Liver (tissue), 9 donors: ENCODE measurements around the gene ZNF70. TPM values are rescaled to one million over a fixed set of nuclear protein-coding genes. Genes with fewer than 3 reads are reported as not detected.
A peak's percentile ranks its signal among the peaks of the same experiment; 100 is the strongest.

Experiments used
- DNase-seq: peaks from one replicate; pipeline ENCODE4 v3.0.0-alpha.2; 2017; ENCODE audit warnings: low spot score
- H3K27ac ChIP-seq, 2 donors: one replicate each; pipeline ENCODE4 v1.7.0; 2013; ENCODE audit warnings: inconsistent platforms in 2 of 2, low read length in 2 of 2, control low read depth in 1 of 2, low read depth in 1 of 2, mild to moderate bottlenecking in 1 of 2
- H3K27me3 ChIP-seq, 4 donors: one replicate each; pipeline versions ENCODE4 v1.6.1 to v1.7.0; 2013; ENCODE audit warnings: low read length in 3 of 4, inconsistent platforms in 1 of 4, mild to moderate bottlenecking in 1 of 4, moderate library complexity in 1 of 4; ENCODE audit not compliant: control insufficient read depth in 4 of 4, insufficient read depth in 4 of 4
- H3K36me3 ChIP-seq, 4 donors: one replicate each; pipeline versions ENCODE4 v1.6.1 to v1.7.0; 2013; ENCODE audit warnings: low read length in 3 of 4, mild to moderate bottlenecking in 3 of 4, low read depth in 1 of 4, moderate library complexity in 1 of 4; ENCODE audit not compliant: control insufficient read depth in 4 of 4, insufficient read depth in 3 of 4
- H3K4me1 ChIP-seq, 4 donors: one replicate each; pipeline versions ENCODE4 v1.6.1 to v1.7.0; 2013; ENCODE audit warnings: low read length in 3 of 4, mild to moderate bottlenecking in 3 of 4, moderate library complexity in 1 of 4; ENCODE audit not compliant: control insufficient read depth in 4 of 4, insufficient read depth in 4 of 4
- H3K4me3 ChIP-seq, 3 donors: one replicate each; pipeline versions ENCODE4 v1.6.1 to v1.7.0; 2013; ENCODE audit warnings: low read length in 3 of 3, control low read depth in 1 of 3, low read depth in 1 of 3, mild to moderate bottlenecking in 1 of 3
- H3K9ac ChIP-seq, 2 donors: one replicate each; pipeline ENCODE4 v1.7.0; 2013; ENCODE audit warnings: low read length in 2 of 2, mild to moderate bottlenecking in 2 of 2, moderate library complexity in 2 of 2, control low read depth in 1 of 2, low read depth in 1 of 2
- H3K9me3 ChIP-seq, 4 donors: one replicate each; pipeline versions ENCODE4 v1.6.1 to v1.7.0; 2013; ENCODE audit warnings: low read length in 3 of 4; ENCODE audit not compliant: control insufficient read depth in 4 of 4
- EGR1 ChIP-seq, 2 donors: IDR thresholded peaks; 2 replicates each; pipeline ENCODE4 v1.6.1; 2016 to 2018; ENCODE audit warnings: antibody characterized with exemption in 2 of 2, low read depth in 2 of 2
- GABPA ChIP-seq, 2 donors: IDR thresholded peaks in 1 of 2; conservative IDR thresholded peaks in 1 of 2; 2 replicates each; pipeline ENCODE4 v1.6.1; 2016; ENCODE audit warnings: antibody characterized with exemption in 2 of 2, mild to moderate bottlenecking in 1 of 2, moderate library complexity in 1 of 2
- HNF4A ChIP-seq, 2 donors: conservative IDR thresholded peaks; 2 replicates each; pipeline ENCODE4 v1.6.1; 2016; ENCODE audit warnings: antibody characterized with exemption in 2 of 2, mild to moderate bottlenecking in 2 of 2
- HNF4G ChIP-seq: IDR thresholded peaks from 2 replicates; pipeline ENCODE4 v1.6.1; 2016; ENCODE audit warnings: antibody characterized with exemption
- NR2F2 ChIP-seq: IDR thresholded peaks from 2 replicates; pipeline ENCODE4 v1.6.1; 2016; ENCODE audit warnings: antibody characterized with exemption
- RAD21 ChIP-seq, 2 donors: IDR thresholded peaks; 2 replicates each; pipeline ENCODE4 v1.6.1; 2016; ENCODE audit warnings: antibody characterized with exemption in 2 of 2, mild to moderate bottlenecking in 2 of 2
- RXRA ChIP-seq, 2 donors: IDR thresholded peaks; 2 replicates each; pipeline ENCODE4 v1.6.1; 2017 to 2018; ENCODE audit warnings: antibody characterized with exemption in 2 of 2, mild to moderate bottlenecking in 1 of 2
- SP1 ChIP-seq: IDR thresholded peaks from 2 replicates; pipeline ENCODE4 v1.6.1; 2018; ENCODE audit warnings: antibody characterized with exemption, mild to moderate bottlenecking
- TAF1 ChIP-seq: conservative IDR thresholded peaks from 2 replicates; pipeline ENCODE4 v1.6.1; 2016; ENCODE audit warnings: antibody characterized with exemption, mild to moderate bottlenecking
- YY1 ChIP-seq: IDR thresholded peaks from 2 replicates; pipeline ENCODE4 v1.6.1; 2016; ENCODE audit warnings: antibody characterized with exemption, mild to moderate bottlenecking
- WGBS: extraction: QIAGEN DNeasy Blood & Tissue Kit; methylation state at CpG from one replicate; pipeline ENCODE4 v1.1.7; 2013; 5-methylcytosine and 5-hydroxymethylcytosine counted together
- polyA plus RNA-seq, 2 donors: library from polyadenylated mRNA; stranded (reverse) in 1 of 2; unstranded in 1 of 2; fragments of 200-250 nt in 1 of 2; fragments of >200 nt in 1 of 2; fragmentation: Nextera tagmentation in 1 of 2; extraction: Ambion mirVana in 1 of 2; gene quantifications; one replicate each; pipeline versions ENCODE4 v1.2.1 to v1.2.3, GENCODE V29; 2013 to 2015
- total RNA-seq, 2 donors: library from RNA; depleted of rRNA; stranded (reverse); fragments of >200 nt; gene quantifications; one replicate each; pipeline ENCODE4 v1.2.3, GENCODE V29; 2014
- TF ChIP-seq, protein P1 (sequence below): fragments of 150-350 bp; IDR thresholded peaks from 2 replicates; pipeline ENCODE4 v1.5.1; 2017; ENCODE audit warnings: improper control_type of control experiment, low read depth, low read length; ENCODE audit not compliant: missing input control
- TF ChIP-seq, protein P2 (sequence below): IDR thresholded peaks from 2 replicates; pipeline ENCODE4 v1.6.1; 2016; ENCODE audit warnings: antibody characterized with exemption, mild to moderate bottlenecking
- TF ChIP-seq, protein P3 (sequence below): IDR thresholded peaks from 2 replicates; pipeline ENCODE4 v1.6.1; 2016; ENCODE audit warnings: antibody characterized with exemption
- donor health status: healthy.
- donor health status: healthy.
- donor health status: healthy.
- donor health status: healthy.
- donor health status: healthy.

Gene ZNF70
- total and polyA plus RNA-seq, 4 donors, result 0.14 to 1.9 (median 0.68) TPM

DNA sequence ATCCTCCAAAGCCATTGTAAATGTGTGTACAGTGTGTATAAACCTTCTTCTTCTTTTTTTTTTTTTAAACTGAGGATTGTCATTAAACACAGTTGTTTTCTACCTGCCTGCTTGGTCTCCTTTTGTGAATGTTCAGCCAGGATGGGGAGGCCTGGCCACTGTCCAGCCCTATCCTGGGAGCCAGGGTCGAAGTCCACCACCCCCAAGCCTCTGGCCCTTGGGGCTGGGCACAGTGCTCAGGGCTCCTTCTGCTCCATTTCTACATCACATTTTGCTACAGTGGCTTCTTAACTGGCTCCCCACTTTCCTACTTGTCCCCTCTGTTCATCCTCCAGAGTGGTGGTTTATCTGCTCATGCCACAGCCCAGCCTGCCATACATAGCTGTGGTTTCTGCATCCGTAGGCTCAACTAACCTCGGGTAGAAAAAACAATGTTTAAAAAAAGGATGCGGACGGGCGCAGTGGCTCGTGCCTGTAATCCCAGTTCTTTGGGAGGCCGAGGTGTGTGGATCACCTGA, 33.4 kb upstream of the ZNF70 start:
- 45% methylated on average over 8 of the region's 8 CpGs for WGBS
- peak; percentile 53 for DNase-seq
- peaks cover 12 to 36% (median 29%) of the 10 kb centered on the region in 4 donors for H3K4me1 ChIP-seq
- H3K27me3 ChIP-seq, result no peaks in the 10 kb centered on the region
- no peak overlapping the region for H3K4me3 ChIP-seq
- H3K9me3 ChIP-seq, result no peaks in the 10 kb centered on the region
- peak overlapping the region in 1 of 2 donors; percentile 6 for H3K27ac ChIP-seq
- H3K36me3 ChIP-seq, result no peaks in the 10 kb centered on the region
- no peak overlapping the region for H3K9ac ChIP-seq
- TF ChIP-seq, protein P1, sequence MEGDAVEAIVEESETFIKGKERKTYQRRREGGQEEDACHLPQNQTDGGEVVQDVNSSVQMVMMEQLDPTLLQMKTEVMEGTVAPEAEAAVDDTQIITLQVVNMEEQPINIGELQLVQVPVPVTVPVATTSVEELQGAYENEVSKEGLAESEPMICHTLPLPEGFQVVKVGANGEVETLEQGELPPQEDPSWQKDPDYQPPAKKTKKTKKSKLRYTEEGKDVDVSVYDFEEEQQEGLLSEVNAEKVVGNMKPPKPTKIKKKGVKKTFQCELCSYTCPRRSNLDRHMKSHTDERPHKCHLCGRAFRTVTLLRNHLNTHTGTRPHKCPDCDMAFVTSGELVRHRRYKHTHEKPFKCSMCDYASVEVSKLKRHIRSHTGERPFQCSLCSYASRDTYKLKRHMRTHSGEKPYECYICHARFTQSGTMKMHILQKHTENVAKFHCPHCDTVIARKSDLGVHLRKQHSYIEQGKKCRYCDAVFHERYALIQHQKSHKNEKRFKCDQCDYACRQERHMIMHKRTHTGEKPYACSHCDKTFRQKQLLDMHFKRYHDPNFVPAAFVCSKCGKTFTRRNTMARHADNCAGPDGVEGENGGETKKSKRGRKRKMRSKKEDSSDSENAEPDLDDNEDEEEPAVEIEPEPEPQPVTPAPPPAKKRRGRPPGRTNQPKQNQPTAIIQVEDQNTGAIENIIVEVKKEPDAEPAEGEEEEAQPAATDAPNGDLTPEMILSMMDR, result no peak
- TF ChIP-seq GABPA (IDR thresholded peaks at IDR 0.05 in 1 of 2, conservative IDR thresholded peaks at IDR 0.05 in 1 of 2), result no peak
- peak in 1 of 2 donors; percentile 29 for TF ChIP-seq RXRA (IDR thresholded peaks at IDR 0.05)
- TF ChIP-seq TAF1, result no peak
- TF ChIP-seq SP1, result peak; percentile 79
- peak; percentile 86 to 91 for TF ChIP-seq HNF4A (conservative IDR thresholded peaks at IDR 0.05)
- TF ChIP-seq HNF4G, result peak; percentile 86
- TF ChIP-seq RAD21 (IDR thresholded peaks at IDR 0.05), result peak in 1 of 2 donors; percentile 25
- no peak for TF ChIP-seq NR2F2

DNA sequence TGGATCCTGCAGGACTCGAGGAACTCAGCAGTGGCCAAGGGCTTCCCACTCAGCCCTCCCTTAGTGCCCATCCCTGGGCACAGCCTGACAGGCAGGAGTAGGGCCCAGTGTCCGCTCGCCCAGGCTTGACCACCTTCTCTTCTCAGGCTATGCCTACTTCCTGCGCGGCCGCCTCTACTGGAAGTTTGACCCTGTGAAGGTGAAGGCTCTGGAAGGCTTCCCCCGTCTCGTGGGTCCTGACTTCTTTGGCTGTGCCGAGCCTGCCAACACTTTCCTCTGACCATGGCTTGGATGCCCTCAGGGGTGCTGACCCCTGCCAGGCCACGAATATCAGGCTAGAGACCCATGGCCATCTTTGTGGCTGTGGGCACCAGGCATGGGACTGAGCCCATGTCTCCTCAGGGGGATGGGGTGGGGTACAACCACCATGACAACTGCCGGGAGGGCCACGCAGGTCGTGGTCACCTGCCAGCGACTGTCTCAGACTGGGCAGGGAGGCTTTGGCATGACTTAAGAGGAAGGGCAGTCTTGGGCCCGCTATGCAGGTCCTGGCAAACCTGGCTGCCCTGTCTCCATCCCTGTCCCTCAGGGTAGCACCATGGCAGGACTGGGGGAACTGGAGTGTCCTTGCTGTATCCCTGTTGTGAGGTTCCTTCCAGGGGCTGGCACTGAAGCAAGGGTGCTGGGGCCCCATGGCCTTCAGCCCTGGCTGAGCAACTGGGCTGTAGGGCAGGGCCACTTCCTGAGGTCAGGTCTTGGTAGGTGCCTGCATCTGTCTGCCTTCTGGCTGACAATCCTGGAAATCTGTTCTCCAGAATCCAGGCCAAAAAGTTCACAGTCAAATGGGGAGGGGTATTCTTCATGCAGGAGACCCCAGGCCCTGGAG, 32.6 kb upstream of the ZNF70 start:
- DNase-seq, result no peak
- no peak overlapping the region for H3K4me3 ChIP-seq
- H3K27me3 ChIP-seq, result no peaks in the 10 kb centered on the region
- H3K27ac ChIP-seq, result peak overlapping the region in 1 of 2 donors; percentile 6
- WGBS, result 84% methylated on average over 15 of the region's 15 CpGs
- H3K36me3 ChIP-seq, result no peaks in the 10 kb centered on the region
- peaks cover 12 to 35% (median 26%) of the 10 kb centered on the region in 4 donors for H3K4me1 ChIP-seq
- H3K9ac ChIP-seq, result no peak overlapping the region
- no peak for TF ChIP-seq YY1
- TF ChIP-seq, protein P2, sequence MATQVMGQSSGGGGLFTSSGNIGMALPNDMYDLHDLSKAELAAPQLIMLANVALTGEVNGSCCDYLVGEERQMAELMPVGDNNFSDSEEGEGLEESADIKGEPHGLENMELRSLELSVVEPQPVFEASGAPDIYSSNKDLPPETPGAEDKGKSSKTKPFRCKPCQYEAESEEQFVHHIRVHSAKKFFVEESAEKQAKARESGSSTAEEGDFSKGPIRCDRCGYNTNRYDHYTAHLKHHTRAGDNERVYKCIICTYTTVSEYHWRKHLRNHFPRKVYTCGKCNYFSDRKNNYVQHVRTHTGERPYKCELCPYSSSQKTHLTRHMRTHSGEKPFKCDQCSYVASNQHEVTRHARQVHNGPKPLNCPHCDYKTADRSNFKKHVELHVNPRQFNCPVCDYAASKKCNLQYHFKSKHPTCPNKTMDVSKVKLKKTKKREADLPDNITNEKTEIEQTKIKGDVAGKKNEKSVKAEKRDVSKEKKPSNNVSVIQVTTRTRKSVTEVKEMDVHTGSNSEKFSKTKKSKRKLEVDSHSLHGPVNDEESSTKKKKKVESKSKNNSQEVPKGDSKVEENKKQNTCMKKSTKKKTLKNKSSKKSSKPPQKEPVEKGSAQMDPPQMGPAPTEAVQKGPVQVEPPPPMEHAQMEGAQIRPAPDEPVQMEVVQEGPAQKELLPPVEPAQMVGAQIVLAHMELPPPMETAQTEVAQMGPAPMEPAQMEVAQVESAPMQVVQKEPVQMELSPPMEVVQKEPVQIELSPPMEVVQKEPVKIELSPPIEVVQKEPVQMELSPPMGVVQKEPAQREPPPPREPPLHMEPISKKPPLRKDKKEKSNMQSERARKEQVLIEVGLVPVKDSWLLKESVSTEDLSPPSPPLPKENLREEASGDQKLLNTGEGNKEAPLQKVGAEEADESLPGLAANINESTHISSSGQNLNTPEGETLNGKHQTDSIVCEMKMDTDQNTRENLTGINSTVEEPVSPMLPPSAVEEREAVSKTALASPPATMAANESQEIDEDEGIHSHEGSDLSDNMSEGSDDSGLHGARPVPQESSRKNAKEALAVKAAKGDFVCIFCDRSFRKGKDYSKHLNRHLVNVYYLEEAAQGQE, result no peak
- TF ChIP-seq SP1, result no peak
- no peak for TF ChIP-seq HNF4A (conservative IDR thresholded peaks at IDR 0.05)
- TF ChIP-seq, protein P3, sequence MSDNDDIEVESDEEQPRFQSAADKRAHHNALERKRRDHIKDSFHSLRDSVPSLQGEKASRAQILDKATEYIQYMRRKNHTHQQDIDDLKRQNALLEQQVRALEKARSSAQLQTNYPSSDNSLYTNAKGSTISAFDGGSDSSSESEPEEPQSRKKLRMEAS, result no peak
- TF ChIP-seq EGR1 (IDR thresholded peaks at IDR 0.05; ENCODE audit: low read depth in 2 of 2), result no peak
- TF ChIP-seq RXRA (IDR thresholded peaks at IDR 0.05), result no peak
- no peaks in the 10 kb centered on the region for H3K9me3 ChIP-seq
